LNCAP (cell line): ENCODE data around the gene GSDMA.

Experiments
- TF ChIP-seq, protein P1 (sequence below): fragments of 450-650 bp; IDR thresholded peaks from 2 replicates; pipeline ENCODE4 v1.5.1; 2017; ENCODE audit warnings: mild to moderate bottlenecking

The GSDMA gene

DNA sequence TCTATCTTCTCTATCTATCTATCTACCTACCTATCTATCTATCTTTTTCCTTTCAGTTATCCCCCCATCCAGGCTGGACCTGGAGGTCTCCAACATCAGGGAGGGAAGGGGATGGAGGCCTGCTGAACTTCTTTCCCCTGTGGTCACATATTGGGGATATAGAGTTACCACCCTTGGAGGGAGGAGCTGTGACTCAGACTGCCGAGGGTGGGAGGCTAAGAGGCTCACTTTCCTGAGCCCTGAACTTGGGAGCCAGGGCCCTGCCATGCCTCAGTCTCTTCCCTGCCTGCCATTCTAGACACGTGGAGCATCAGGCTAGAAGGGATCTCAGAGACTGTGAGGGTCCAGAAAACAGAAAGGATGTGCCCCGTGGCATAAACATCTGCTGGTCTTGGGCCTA lies 26.9 kb upstream of the GSDMA start:
- TF ChIP-seq, protein P1, sequence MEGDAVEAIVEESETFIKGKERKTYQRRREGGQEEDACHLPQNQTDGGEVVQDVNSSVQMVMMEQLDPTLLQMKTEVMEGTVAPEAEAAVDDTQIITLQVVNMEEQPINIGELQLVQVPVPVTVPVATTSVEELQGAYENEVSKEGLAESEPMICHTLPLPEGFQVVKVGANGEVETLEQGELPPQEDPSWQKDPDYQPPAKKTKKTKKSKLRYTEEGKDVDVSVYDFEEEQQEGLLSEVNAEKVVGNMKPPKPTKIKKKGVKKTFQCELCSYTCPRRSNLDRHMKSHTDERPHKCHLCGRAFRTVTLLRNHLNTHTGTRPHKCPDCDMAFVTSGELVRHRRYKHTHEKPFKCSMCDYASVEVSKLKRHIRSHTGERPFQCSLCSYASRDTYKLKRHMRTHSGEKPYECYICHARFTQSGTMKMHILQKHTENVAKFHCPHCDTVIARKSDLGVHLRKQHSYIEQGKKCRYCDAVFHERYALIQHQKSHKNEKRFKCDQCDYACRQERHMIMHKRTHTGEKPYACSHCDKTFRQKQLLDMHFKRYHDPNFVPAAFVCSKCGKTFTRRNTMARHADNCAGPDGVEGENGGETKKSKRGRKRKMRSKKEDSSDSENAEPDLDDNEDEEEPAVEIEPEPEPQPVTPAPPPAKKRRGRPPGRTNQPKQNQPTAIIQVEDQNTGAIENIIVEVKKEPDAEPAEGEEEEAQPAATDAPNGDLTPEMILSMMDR = no peak

DNA sequence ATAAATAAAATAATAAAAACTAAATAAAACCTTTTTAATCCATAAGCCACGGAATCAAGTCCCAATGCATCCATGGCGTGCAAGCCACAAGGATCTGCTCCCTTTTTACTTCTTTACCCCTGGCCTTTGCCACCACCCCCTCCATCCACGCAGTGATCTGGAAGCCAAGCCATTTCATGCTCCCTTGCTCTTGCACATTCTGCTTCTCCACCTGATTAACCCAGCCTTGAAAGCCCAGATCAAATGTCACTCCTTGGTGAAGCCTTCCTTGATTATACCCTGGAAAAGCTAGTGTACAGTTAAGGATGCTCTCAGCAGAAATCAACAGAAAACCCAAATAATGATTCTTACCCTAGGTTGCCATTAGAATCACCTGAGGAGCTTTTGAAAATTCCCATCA lies 25.4 kb upstream of the GSDMA start:
- TF ChIP-seq, protein P1 = no peak

DNA sequence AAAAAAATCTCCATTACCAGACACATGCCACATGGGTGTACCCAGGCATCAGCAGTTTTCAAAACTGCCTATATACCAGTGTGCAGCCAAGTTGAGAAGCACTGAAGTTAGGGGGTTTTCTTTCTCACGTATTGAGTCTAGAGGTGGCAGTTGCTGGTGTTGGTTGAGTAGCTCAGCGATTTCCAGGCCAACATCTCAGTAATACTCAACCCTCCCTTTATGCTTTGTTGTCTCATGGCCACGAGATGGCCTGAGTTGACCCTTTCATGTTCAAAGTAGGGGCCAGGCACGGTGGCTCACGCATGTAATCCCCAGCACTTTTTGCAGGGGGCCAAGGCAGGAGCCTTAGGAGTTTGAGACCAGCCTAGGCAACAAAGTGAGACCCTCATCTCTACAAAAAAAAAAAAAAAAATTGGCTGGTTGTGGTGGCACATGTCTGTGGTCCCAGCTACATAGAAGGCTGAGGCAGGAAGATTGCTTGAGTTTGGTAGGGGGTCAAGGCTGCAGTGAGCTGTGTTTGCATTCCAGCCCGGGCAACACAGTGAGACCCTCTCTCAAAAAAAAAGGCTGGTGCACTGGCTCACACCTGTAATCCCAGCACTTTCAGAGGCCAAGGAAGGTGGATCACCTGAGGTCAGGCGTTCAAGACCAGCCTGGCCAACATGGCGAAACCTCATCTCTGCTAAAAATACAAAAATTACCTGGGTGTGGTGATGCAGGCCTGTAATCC lies 24.5 kb upstream of the GSDMA start:
- TF ChIP-seq, protein P1 = no peak

DNA sequence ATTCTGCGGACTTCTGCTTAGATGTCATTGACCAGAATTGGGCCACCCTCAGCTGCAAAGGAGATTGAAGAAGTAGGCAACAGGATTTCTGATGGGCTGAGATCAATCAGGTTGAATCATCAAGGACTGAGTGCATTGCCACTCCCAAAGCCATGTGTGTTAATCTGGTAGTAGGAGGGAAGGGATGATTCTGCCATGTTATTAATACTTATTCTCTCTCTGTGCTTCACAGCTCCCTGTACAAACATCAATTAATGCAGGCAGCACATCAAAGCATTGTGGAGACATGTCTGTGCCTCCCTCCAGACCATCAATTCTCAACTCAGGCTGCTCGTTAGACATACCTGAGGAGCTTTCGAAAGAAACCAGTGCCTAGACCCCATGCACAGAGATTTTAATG lies 23.7 kb upstream of the GSDMA start:
- TF ChIP-seq, protein P1 = no peak

DNA sequence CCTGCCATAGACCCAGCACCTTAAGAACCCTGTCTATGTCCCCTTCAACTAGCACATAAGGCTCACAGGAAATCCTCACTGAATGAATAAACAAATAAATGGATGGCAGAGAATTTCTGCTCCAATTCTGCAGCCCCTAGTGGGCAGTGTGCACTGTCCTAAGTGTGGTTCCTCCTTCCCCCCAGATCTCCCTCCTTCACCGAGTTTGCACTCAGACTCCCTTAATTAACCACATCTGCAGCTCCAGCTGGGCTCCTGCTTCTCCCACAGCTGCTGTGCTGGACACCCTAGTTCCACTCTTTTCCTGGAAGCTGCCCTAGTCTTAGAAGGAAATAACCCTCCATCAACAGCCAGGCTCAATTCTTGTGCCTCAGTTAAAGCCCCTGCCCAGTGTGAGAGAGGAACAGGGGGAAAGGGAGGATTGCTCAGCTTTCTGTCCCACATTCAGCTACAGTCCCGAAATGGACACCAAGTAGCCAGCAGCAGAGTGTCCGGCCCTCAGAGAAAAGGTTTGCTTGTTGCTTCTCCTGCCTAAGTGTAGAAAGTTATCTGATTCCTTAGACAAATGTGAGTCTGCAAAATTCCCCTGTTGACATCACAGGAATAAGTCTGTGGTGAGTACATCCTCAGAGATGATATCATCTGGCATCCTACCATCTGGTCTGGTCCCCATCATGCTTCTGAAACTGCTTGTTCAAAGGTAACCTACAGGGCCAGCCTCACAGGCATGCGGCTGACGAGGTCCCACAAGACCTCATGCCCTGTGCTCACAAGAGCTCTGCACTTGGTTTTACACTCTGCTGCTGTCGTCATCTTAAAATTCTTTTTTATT lies 23.0 kb upstream of the GSDMA start:
- TF ChIP-seq, protein P1 = 0 out of 2 replicates have a peak, but pooled peaks have one; percentile 11

DNA sequence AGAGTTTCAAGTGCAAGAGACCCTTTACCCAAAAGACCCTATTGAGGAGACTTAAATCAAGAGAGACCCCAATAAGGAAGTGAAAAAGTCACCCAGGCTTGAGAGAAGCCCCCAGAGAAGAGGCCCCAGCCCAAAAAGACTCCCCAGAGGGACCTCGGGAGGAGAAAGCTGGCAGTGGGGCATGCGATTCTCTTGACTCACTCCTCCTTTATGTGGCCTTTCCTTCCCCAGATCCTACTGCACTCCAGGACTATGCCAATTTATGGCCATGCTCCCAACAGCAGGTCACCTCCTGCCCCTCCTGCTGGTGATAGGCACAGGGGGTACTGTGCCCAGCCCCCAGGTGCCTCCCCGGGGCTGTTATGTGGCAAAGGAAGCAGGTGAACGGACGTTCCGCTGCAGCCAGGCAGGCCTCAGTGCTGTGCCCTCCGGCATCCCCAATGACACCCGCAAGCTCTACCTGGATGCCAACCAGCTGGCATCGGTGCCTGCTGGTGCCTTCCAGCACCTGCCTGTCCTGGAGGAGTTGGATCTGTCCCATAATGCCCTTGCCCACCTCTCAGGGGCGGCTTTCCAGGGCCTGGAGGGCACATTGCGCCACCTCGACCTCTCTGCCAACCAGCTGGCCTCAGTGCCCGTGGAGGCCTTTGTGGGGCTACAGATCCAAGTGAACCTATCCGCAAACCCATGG lies 19.0 kb upstream of the GSDMA start:
- TF ChIP-seq, protein P1 = no peak

DNA sequence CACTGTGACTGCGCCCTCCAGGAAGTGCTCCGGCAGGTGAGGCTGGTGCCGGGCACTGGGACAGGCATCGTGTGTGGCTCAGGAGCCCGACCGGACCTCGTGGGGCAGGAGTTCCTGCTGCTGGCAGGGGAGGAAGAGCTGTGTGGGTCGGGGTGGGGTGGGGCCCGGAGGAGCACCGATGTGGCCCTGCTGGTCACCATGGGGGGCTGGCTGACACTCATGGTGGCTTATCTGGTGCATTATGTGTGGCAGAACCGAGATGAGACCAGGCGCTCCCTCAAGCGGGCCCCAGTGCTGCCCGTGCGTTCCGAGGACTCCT lies 18.5 kb upstream of the GSDMA start:
- TF ChIP-seq, protein P1 = no peak
